Effector memory CD8-positive, alpha-beta T cell (primary cell): ENCODE data around the gene NAP1L5.

Experiments
- ATAC-seq: fragments of 150-1000 bp; cut with Tn5 transposase; replicated peaks from 2 replicates; pipeline ENCODE4 v1.10.0; 2021; ENCODE audit warnings: mild to moderate bottlenecking, moderate library complexity
- DNase-seq, 3 experiments: peaks; one replicate each; pipeline ENCODE4 v3.0.0; 2021
- H3K27ac Mint-ChIP-seq, 2 donors: one replicate each; pipeline ENCODE4 v1.8.0; 2022; ENCODE audit warnings: mild to moderate bottlenecking in 2 of 2, mixed read lengths in 2 of 2, moderate library complexity in 2 of 2
- H3K27me3 Mint-ChIP-seq, 2 donors: one replicate each; pipeline ENCODE4 v1.8.0; 2022; ENCODE audit warnings: mixed read lengths in 2 of 2
- H3K36me3 Mint-ChIP-seq: one replicate; pipeline ENCODE4 v1.8.0; 2022; ENCODE audit warnings: mild to moderate bottlenecking, moderate library complexity, mixed read lengths; ENCODE audit not compliant: insufficient read depth
- H3K4me1 Mint-ChIP-seq, 2 donors: one replicate each; pipeline ENCODE4 v1.8.0; 2022; ENCODE audit warnings: low read depth in 2 of 2, mixed read lengths in 2 of 2
- H3K4me3 Mint-ChIP-seq, 2 donors: one replicate each; pipeline ENCODE4 v1.8.0; 2022; ENCODE audit warnings: mild to moderate bottlenecking in 2 of 2, mixed read lengths in 2 of 2, moderate library complexity in 2 of 2
- H3K9me3 Mint-ChIP-seq, 2 donors: one replicate each; pipeline ENCODE4 v1.8.0; 2022; ENCODE audit warnings: mixed read lengths in 2 of 2

Gene NAP1L5

GRCh38 chr4:88732714-88733368, 35.2 kb upstream of the NAP1L5 start:
- Mint-ChIP-seq H3K36me3 (peaks cover 12% of the 10 kb centered on the region), H3K4me1 (peaks cover 2 to 7% of the 10 kb centered on the region in 2 donors), H3K27me3 (no peaks in the 10 kb centered on the region), H3K4me3 (no peak overlapping the region), H3K9me3 (no peaks in the 10 kb centered on the region), H3K27ac (no peak overlapping the region)
- ATAC-seq, result no peak
- no peak for DNase-seq

GRCh38 chr4:88731381-88731780, 33.8 kb upstream of the NAP1L5 start:
- Mint-ChIP-seq H3K27me3 (no peaks in the 10 kb centered on the region), H3K9me3 (no peaks in the 10 kb centered on the region), H3K36me3 (peaks cover 16% of the 10 kb centered on the region), H3K4me3 (no peak overlapping the region), H3K27ac (peak overlapping the region; percentile 3 to 81), H3K4me1 (no peaks in the 10 kb centered on the region)
- ATAC-seq, result no peak
- DNase-seq, result no peak

- H3K27me3 Mint-ChIP-seq, result no peaks in the 10 kb centered on the region
- peaks cover 16% of the 10 kb centered on the region for H3K36me3 Mint-ChIP-seq
- no peak overlapping the region for H3K4me3 Mint-ChIP-seq
- H3K9me3 Mint-ChIP-seq, result no peaks in the 10 kb centered on the region
- H3K4me1 Mint-ChIP-seq, result no peaks in the 10 kb centered on the region
- H3K27ac Mint-ChIP-seq, result peak overlapping the region; percentile 3 to 81
- DNase-seq (no peak), ATAC-seq (no peak)
Observed at GRCh38 chr4:88730811-88731210, 33.2 kb upstream of the NAP1L5 start.

GRCh38 chr4:88729146-88729760, 31.6 kb upstream of the NAP1L5 start:
- ATAC-seq (no peak), DNase-seq (no peak)
- H3K27ac Mint-ChIP-seq, result no peak overlapping the region
- no peak overlapping the region for H3K4me3 Mint-ChIP-seq
- no peaks in the 10 kb centered on the region for H3K9me3 Mint-ChIP-seq
- H3K27me3 Mint-ChIP-seq, result no peaks in the 10 kb centered on the region
- H3K4me1 Mint-ChIP-seq, result no peaks in the 10 kb centered on the region
- peaks cover 16% of the 10 kb centered on the region for H3K36me3 Mint-ChIP-seq

- Mint-ChIP-seq H3K4me1 (no peaks in the 10 kb centered on the region), H3K27me3 (no peaks in the 10 kb centered on the region), H3K36me3 (peaks cover 19% of the 10 kb centered on the region), H3K9me3 (no peaks in the 10 kb centered on the region), H3K4me3 (no peak overlapping the region), H3K27ac (no peak overlapping the region)
- DNase-seq (no peak), ATAC-seq (no peak)
Observed at GRCh38 chr4:88728146-88728545, 30.5 kb upstream of the NAP1L5 start.

- Mint-ChIP-seq H3K36me3 (peaks cover 25% of the 10 kb centered on the region), H3K4me1 (no peaks in the 10 kb centered on the region), H3K9me3 (no peaks in the 10 kb centered on the region), H3K4me3 (no peak overlapping the region), H3K27me3 (no peaks in the 10 kb centered on the region), H3K27ac (no peak overlapping the region)
- ATAC-seq, result no peak
- DNase-seq, result no peak
Observed at GRCh38 chr4:88725986-88726385, 28.4 kb upstream of the NAP1L5 start.

- no peaks in the 10 kb centered on the region for H3K27me3 Mint-ChIP-seq
- H3K9me3 Mint-ChIP-seq, result no peaks in the 10 kb centered on the region
- no peak for DNase-seq
- H3K4me1 Mint-ChIP-seq, result no peaks in the 10 kb centered on the region
- H3K4me3 Mint-ChIP-seq, result no peak overlapping the region
- peaks cover 22% of the 10 kb centered on the region for H3K36me3 Mint-ChIP-seq
- ATAC-seq, result no peak
- H3K27ac Mint-ChIP-seq, result no peak overlapping the region
Observed at GRCh38 chr4:88725143-88725542, 27.5 kb upstream of the NAP1L5 start.

- H3K27me3 Mint-ChIP-seq, result no peaks in the 10 kb centered on the region
- DNase-seq (no peak), ATAC-seq (no peak)
- H3K36me3 Mint-ChIP-seq, result peaks cover 17% of the 10 kb centered on the region
- no peaks in the 10 kb centered on the region for H3K4me1 Mint-ChIP-seq
- no peak overlapping the region for H3K4me3 Mint-ChIP-seq
- no peaks in the 10 kb centered on the region for H3K9me3 Mint-ChIP-seq
- H3K27ac Mint-ChIP-seq, result no peak overlapping the region
Observed at GRCh38 chr4:88724406-88724805, 26.8 kb upstream of the NAP1L5 start.

GRCh38 chr4:88722828-88723227, 25.2 kb upstream of the NAP1L5 start:
- no peak overlapping the region for H3K27ac Mint-ChIP-seq
- H3K36me3 Mint-ChIP-seq, result peaks cover 19% of the 10 kb centered on the region

GRCh38 chr4:88722276-88722780, 24.7 kb upstream of the NAP1L5 start:
- no peak overlapping the region for H3K27ac Mint-ChIP-seq
- DNase-seq (no peak), ATAC-seq (no peak)
- no peaks in the 10 kb centered on the region for H3K27me3 Mint-ChIP-seq
- H3K36me3 Mint-ChIP-seq, result peaks cover 18% of the 10 kb centered on the region
- H3K4me1 Mint-ChIP-seq, result no peaks in the 10 kb centered on the region
- no peaks in the 10 kb centered on the region for H3K9me3 Mint-ChIP-seq
- no peak overlapping the region for H3K4me3 Mint-ChIP-seq

More at GRCh38 chr4:88722828-88723227, 25.2 kb upstream of the NAP1L5 start:
- no peaks in the 10 kb centered on the region for H3K9me3 Mint-ChIP-seq
- no peak for ATAC-seq
- no peak for DNase-seq
- no peaks in the 10 kb centered on the region for H3K4me1 Mint-ChIP-seq
- H3K27me3 Mint-ChIP-seq, result no peaks in the 10 kb centered on the region
- H3K4me3 Mint-ChIP-seq, result no peak overlapping the region

- peaks cover 0 to 3% of the 10 kb centered on the region in 2 donors for H3K9me3 Mint-ChIP-seq
- no peaks in the 10 kb centered on the region for H3K4me1 Mint-ChIP-seq
- no peak overlapping the region for H3K4me3 Mint-ChIP-seq
- peak overlapping the region in 1 of 2 donors; percentile 60 for H3K27ac Mint-ChIP-seq
- ATAC-seq, result no peak
- no peaks in the 10 kb centered on the region for H3K27me3 Mint-ChIP-seq
- H3K36me3 Mint-ChIP-seq, result peaks cover 26% of the 10 kb centered on the region
- DNase-seq, result no peak
Observed at GRCh38 chr4:88720451-88721428, 23.1 kb upstream of the NAP1L5 start.

GRCh38 chr4:88719381-88719780, 21.8 kb upstream of the NAP1L5 start:
- DNase-seq, result no peak
- H3K27ac Mint-ChIP-seq, result peak overlapping the region; percentile 39 to 60
- peaks cover 30% of the 10 kb centered on the region for H3K36me3 Mint-ChIP-seq
- peaks cover 0 to 8% of the 10 kb centered on the region in 2 donors for H3K4me1 Mint-ChIP-seq
- no peak overlapping the region for H3K4me3 Mint-ChIP-seq
- no peak for ATAC-seq
- H3K27me3 Mint-ChIP-seq, result no peaks in the 10 kb centered on the region
- peaks cover 0 to 3% of the 10 kb centered on the region in 2 donors for H3K9me3 Mint-ChIP-seq

- peaks cover 0 to 8% of the 10 kb centered on the region in 2 donors for H3K4me1 Mint-ChIP-seq
- no peak for DNase-seq
- no peak for ATAC-seq
Observed at GRCh38 chr4:88718098-88718497, 20.5 kb upstream of the NAP1L5 start.

More at GRCh38 chr4:88718098-88718497, 20.5 kb upstream of the NAP1L5 start:
- no peak overlapping the region for H3K4me3 Mint-ChIP-seq
- H3K27ac Mint-ChIP-seq, result no peak overlapping the region
- peaks cover 27% of the 10 kb centered on the region for H3K36me3 Mint-ChIP-seq
- no peaks in the 10 kb centered on the region for H3K27me3 Mint-ChIP-seq
- H3K9me3 Mint-ChIP-seq, result peaks cover 0 to 3% of the 10 kb centered on the region in 2 donors
